HepG2 (cell line): Measurements from ENCODE around the gene MYH15. TPM values are rescaled to one million over a fixed set of nuclear protein-coding genes. Genes with fewer than 3 reads are reported as not detected.

Experiments used
- ATAC-seq: fragments of 200-7000 bp; cut with Tn5 transposase; 3 replicates; pipeline ENCODE4 v1.9.1; 2020; ENCODE audit warnings: mild to moderate bottlenecking, moderate library complexity
- BruUV-seq: library from RNA; stranded (reverse); fragments of 400-500 nt; replicated peaks from 2 replicates; lab custom pipeline; 2021; lab: Mats Ljungman, UMichigan
- CTCF ChIA-PET: fragments of 300-600 bp; formaldehyde crosslinking; extraction: SDS; loops from one replicate; lab custom pipeline; 2021; ENCODE audit warnings: low total read pairs, inconsistent platforms, low intra/inter-chr PET ratio; lab: Yijun Ruan, JAX
- POLR2A ChIA-PET: fragments of 350-600 bp; sonication (Branson Sonifier 250); formaldehyde crosslinking; loops from one replicate; lab custom pipeline; 2020; ENCODE audit warnings: antibody characterized with exemption, inconsistent platforms; lab: Yijun Ruan, JAX
- DNase-seq: peaks from one replicate; pipeline ENCODE4 v3.0.0-alpha.2; 2015; ENCODE audit warnings: low spot score
- FAIRE-seq: peaks from 3 replicates; lab custom pipeline; 2011; peaks lifted over from hg19 to GRCh38; lab: Jason Lieb, UNC
- H2AFZ ChIP-seq: one replicate; pipeline ENCODE4 v1.6.1; 2011; ENCODE audit warnings: low read length, inconsistent platforms
- H3K27ac ChIP-seq: fragments of 300-600 bp; 3 replicates; pipeline ENCODE4 v1.8.0; 2011; ENCODE audit warnings: mixed run types, mild to moderate bottlenecking, mixed read lengths, low read length, inconsistent platforms; ENCODE audit not compliant: insufficient read depth; ENCODE audit errors: extremely low read length
- H3K27me3 ChIP-seq, 2 experiments: fragments of 200-600 bp in 1 of 2; 2 replicates in 1 of 2; 3 replicates in 1 of 2; pipeline versions ENCODE4 v1.6.0 to v1.8.0; 2011; ENCODE audit warnings: low read length in 2 of 2, mild to moderate bottlenecking in 2 of 2, moderate library complexity in 2 of 2, inconsistent platforms in 1 of 2; ENCODE audit not compliant: insufficient read depth in 2 of 2, control insufficient read depth in 1 of 2
- H3K36me3 ChIP-seq, 2 experiments: fragments of 200-600 bp in 1 of 2; replicated peaks in 1 of 2; 2 replicates in 1 of 2; 3 replicates in 1 of 2; pipeline versions ENCODE4 v1.5.1 to v1.8.0; 2011; ENCODE audit warnings: low read length in 2 of 2, inconsistent platforms in 1 of 2; ENCODE audit not compliant: insufficient read depth in 2 of 2, control insufficient read depth in 1 of 2
- H3K4me1 ChIP-seq: 2 replicates; pipeline ENCODE4 v1.5.1; 2012; ENCODE audit warnings: low read length, inconsistent platforms; ENCODE audit not compliant: insufficient read depth
- H3K4me2 ChIP-seq: 2 replicates; pipeline ENCODE4 v1.6.0; 2011; ENCODE audit warnings: low read depth, low read length, inconsistent platforms
- H3K4me3 ChIP-seq, 3 experiments: fragments of 200-600 bp in 1 of 3; sonication (generic), shearing (Covaris generic) in 1 of 3; replicated peaks in 1 of 3; 2 replicates each; pipeline ENCODE4 v1.5.1; 2011 to 2016; ENCODE audit warnings: low read length in 3 of 3, inconsistent platforms in 2 of 3, low read depth in 2 of 3, mild to moderate bottlenecking in 2 of 3, control low read depth in 1 of 3, mixed read lengths in 1 of 3; ENCODE audit not compliant: insufficient read depth in 1 of 3
- H3K79me2 ChIP-seq: one replicate; pipeline ENCODE4 v1.6.1; 2011; ENCODE audit warnings: low read length, inconsistent platforms; ENCODE audit not compliant: insufficient read depth
- H3K9ac ChIP-seq: 2 replicates; pipeline ENCODE4 v1.6.0; 2011; ENCODE audit warnings: mild to moderate bottlenecking, low read depth, low read length, inconsistent platforms; ENCODE audit not compliant: insufficient read depth
- H3K9me3 ChIP-seq: 2 replicates; pipeline ENCODE4 v1.5.1; 2012; ENCODE audit warnings: mild to moderate bottlenecking, low read length
- H4K20me1 ChIP-seq: 2 replicates; pipeline ENCODE4 v1.6.0; 2011; ENCODE audit warnings: inconsistent platforms, mild to moderate bottlenecking, low read length, moderate library complexity; ENCODE audit not compliant: insufficient read depth
- CCDC6 ChIP-seq: sonication (generic); formaldehyde crosslinking; IDR thresholded peaks from 2 replicates; pipeline ENCODE4 v1.8.1; 2022; ENCODE audit warnings: mild to moderate bottlenecking, missing genetic modification reagents, moderate library complexity
- FIP1L1 ChIP-seq: fragments of 200-400 bp; formaldehyde crosslinking; IDR thresholded peaks from 2 replicates; pipeline ENCODE4 v1.6.1; 2018; ENCODE audit warnings: low read depth, mild to moderate bottlenecking, low read length, moderate library complexity, borderline replicate concordance; ENCODE audit not compliant: insufficient read depth
- ZNF318 ChIP-seq: sonication (generic); formaldehyde crosslinking; IDR thresholded peaks from 2 replicates; pipeline ENCODE4 v1.4.0; 2020; ENCODE audit warnings: mild to moderate bottlenecking, missing genetic modification reagents
- ZNF891 ChIP-seq: sonication (generic); formaldehyde crosslinking; IDR thresholded peaks from 2 replicates; pipeline ENCODE4 v1.5.0; 2020; ENCODE audit warnings: mild to moderate bottlenecking, missing genetic modification reagents
- ZXDC ChIP-seq: sonication (generic); formaldehyde crosslinking; IDR thresholded peaks from 2 replicates; pipeline ENCODE4 v1.5.0; 2020; ENCODE audit warnings: mild to moderate bottlenecking, missing genetic modification reagents
- WGBS: methylation state at CpG from one replicate; pipeline ENCODE4 v1.1.6; 2017; ENCODE audit warnings: low lambda C conversion rate; 5-methylcytosine and 5-hydroxymethylcytosine counted together
- in situ Hi-C: cut with HindIII; loops from 2 replicates; pipeline ENCODE4 v1.10.0; 2017; ENCODE audit warnings: low pct_unique_long_range_greater_than_20kb; ENCODE audit not compliant: extremely low pct_ligation_motif_present
- intact Hi-C: fragments of 100-400 bp; cut with micrococcal nuclease; formaldehyde crosslinking; loops from one replicate; pipeline ENCODE4 v1.10.0; 2022; ENCODE audit not compliant: unreplicated experiment
- polyA plus RNA-seq, 8 experiments: library from polyadenylated mRNA; depleted of rRNA in 3 of 8; stranded (reverse) in 7 of 8; unstranded in 1 of 8; fragments of >200 nt; fragmentation: Illumina TruSeq in 4 of 8; extraction: Trizol in 4 of 8; gene quantifications; 2 replicates each; pipeline versions ENCODE4 v1.2.1 to v1.2.3, GENCODE V29; 2011 to 2016; ENCODE audit warnings: low read depth in 4 of 8, missing spikeins in 1 of 8, mixed read lengths in 1 of 8; ENCODE audit not compliant: insufficient read depth in 1 of 8
- total RNA-seq, 5 experiments: library from RNA; depleted of rRNA; stranded (reverse); fragments of >200 nt; fragmentation: Illumina TruSeq; extraction: Trizol; gene quantifications; 2 replicates each; pipeline ENCODE4 v1.2.3, GENCODE V29; 2016; ENCODE audit warnings: low read depth in 1 of 5
- TF ChIP-seq, protein P1 (sequence below): IDR thresholded peaks from 2 replicates; pipeline ENCODE4 v1.6.1; 2016; ENCODE audit warnings: mild to moderate bottlenecking, missing biosample characterization, missing genetic modification reagents
- TF ChIP-seq, protein P2 (sequence below): sonication (generic); formaldehyde crosslinking; IDR thresholded peaks from 2 replicates; pipeline ENCODE4 v1.4.0; 2020; ENCODE audit warnings: missing genetic modification reagents

The MYH15 gene
- total and polyA plus RNA-seq, 2 of the 13 experiments (the other 11 are each of a cell fraction or from before 2014, with no cell fraction given) = 0.03 to 0.09 TPM

DNA sequence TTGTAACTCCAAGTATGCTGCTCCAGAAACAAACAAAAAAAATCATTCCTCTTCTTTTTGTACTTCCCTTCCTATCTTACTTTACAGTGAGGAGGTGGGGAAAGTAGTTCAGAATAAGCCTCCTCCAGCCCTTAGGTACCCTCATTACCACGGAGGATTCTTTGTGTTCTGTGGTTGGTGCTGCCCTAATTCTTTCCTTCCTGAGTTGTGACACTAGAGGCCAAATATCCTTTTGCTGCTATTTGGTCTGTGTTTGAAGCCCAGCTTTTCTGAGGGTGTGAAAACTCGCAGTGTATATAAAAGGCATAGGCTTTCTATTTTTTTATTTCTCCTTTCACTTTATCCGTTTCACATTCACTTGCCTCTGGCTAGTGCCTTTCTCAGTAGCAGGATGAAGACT, 115.8 kb downstream of the MYH15 start:
- TF ChIP-seq ZNF318 (CRISPR knock-in tag) = no peak
- TF ChIP-seq CCDC6 (CRISPR knock-in tag) = no peak
- TF ChIP-seq, protein P1, sequence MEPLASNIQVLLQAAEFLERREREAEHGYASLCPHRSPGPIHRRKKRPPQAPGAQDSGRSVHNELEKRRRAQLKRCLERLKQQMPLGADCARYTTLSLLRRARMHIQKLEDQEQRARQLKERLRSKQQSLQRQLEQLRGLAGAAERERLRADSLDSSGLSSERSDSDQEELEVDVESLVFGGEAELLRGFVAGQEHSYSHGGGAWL (CRISPR knock-in tag) = no peak
- no peak for TF ChIP-seq ZXDC (CRISPR knock-in tag)
- no peak for TF ChIP-seq ZNF891 (CRISPR knock-in tag)
- no peak for TF ChIP-seq FIP1L1
- TF ChIP-seq, protein P2, sequence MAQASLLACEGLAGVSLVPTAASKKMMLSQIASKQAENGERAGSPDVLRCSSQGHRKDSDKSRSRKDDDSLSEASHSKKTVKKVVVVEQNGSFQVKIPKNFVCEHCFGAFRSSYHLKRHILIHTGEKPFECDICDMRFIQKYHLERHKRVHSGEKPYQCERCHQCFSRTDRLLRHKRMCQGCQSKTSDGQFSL (CRISPR knock-in tag) = no peak
- TF ChIP-seq, all 625 proteins: peak for 0
- ATAC-seq = no peak
- DNase-seq = no peak
- CTCF ChIA-PET = no interaction called here
- H4K20me1 ChIP-seq = no peaks in the 10 kb centered on the region
- in situ Hi-C loops = no loop called here
- no peaks in the 10 kb centered on the region for H3K36me3 ChIP-seq
- H2AFZ ChIP-seq = no peak overlapping the region
- no peak overlapping the region for H3K4me2 ChIP-seq
- no peak for FAIRE-seq
- no TSS peak for BruUV-seq
- H3K27ac ChIP-seq = no peak overlapping the region
- H3K9ac ChIP-seq = no peak overlapping the region
- peaks cover 0 to 2% of the 10 kb centered on the region in 2 experiments; a peak in 1 of 5 replicates for H3K27me3 ChIP-seq
- H3K4me3 ChIP-seq = no peak overlapping the region
- intact Hi-C loops = no loop called here
- WGBS = 0% methylated on average over 3 of the region's 3 CpGs
- H3K9me3 ChIP-seq = no peaks in the 10 kb centered on the region
- POLR2A ChIA-PET = no interaction called here
- H3K79me2 ChIP-seq = no peaks in the 10 kb centered on the region
- H3K4me1 ChIP-seq = no peaks in the 10 kb centered on the region
